Measurements from ENCODE around the gene GRAMD1A. TPM values are rescaled to one million over a fixed set of nuclear protein-coding genes. Genes with fewer than 3 reads are reported as not detected.

The GRAMD1A gene
- total and polyA plus RNA-seq, 9 of the 15 experiments (the other 6 are each of a cell fraction or from before 2014, with no cell fraction given) = 1.4 to 63.8 (median 38.5) TPM

- peak within 1 kb of the TSS; percentile 66 for H2AFZ ChIP-seq (ENCODE audit: low read depth, low read length)
- H3K4me2 ChIP-seq (ENCODE audit: insufficient read depth, low read length) = peak within 1 kb of the TSS; percentile 70
- BruUV-seq (replicated peaks) = no TSS peak
- H3K36me3 ChIP-seq (ENCODE audit: control insufficient read depth, insufficient read depth, low read length) = peaks cover 28% of the 10 kb centered on the region
- ChIA-PET POLR2A (interaction anchor here (2.7 kb wide), 1 partner anchor 14 kb away, joined by 8 read pairs; no protein-coding TSS in a partner anchor), CTCF (ENCODE audit: low intra/inter-chr PET ratio) (interaction anchor here (0.8 kb wide), 1 partner anchor 10 kb away, joined by 3 read pairs; no protein-coding TSS in a partner anchor)
- H3K27me3 ChIP-seq (ENCODE audit: control insufficient read depth in 2 of 2, insufficient read depth in 2 of 2, low read length in 2 of 2) = peaks cover 2 to 17% of the 10 kb centered on the region in 2 experiments; a peak in 1 of 5 replicates
- FAIRE-seq (no peak), ATAC-seq (peak; percentile 90), DNase-seq (ENCODE audit: extremely low read depth in 1 of 4, low spot score in 3 of 4) (peak; percentile 85 to 89 (median 88))
- H3K27ac ChIP-seq (ENCODE audit: extremely low read depth, low read depth, low read length) = no peak within 1 kb of the TSS
- H3K9me3 ChIP-seq (replicated peaks; ENCODE audit: control insufficient read depth, insufficient read depth, low read depth, low read length) = no peaks in the 10 kb centered on the region
- peak within 1 kb of the TSS; percentile 54 for H3K4me3 ChIP-seq
- intact Hi-C loops (cut with micrococcal nuclease) = no loop called here
- H3K9me1 ChIP-seq (ENCODE audit: control insufficient read depth, insufficient read depth, low read length) = no peaks in the 10 kb centered on the region
- H3K4me1 ChIP-seq (replicated peaks in 1 of 2; ENCODE audit: control insufficient read depth in 2 of 2, insufficient read depth in 2 of 2, low read length in 2 of 2) = peaks cover 0 to 25% of the 10 kb centered on the region in 2 experiments; a peak in 4 of 5 replicates
- in situ Hi-C loops (cut with MboI) = no loop called here
- 0% methylated on average over 38 of the region's 118 CpGs for WGBS (ENCODE audit: insufficient coverage, low coverage, missing lambda C conversion rate)
- H3K9ac ChIP-seq (ENCODE audit: insufficient read depth in 1 of 2, low read depth in 2 of 2, low read length in 2 of 2) = peak within 1 kb of the TSS; percentile 12 to 84; a peak in 3 of 4 replicates
- no peaks in the 10 kb centered on the region for H3K79me2 ChIP-seq (ENCODE audit: control insufficient read depth, insufficient read depth, low read length)
- H4K20me1 ChIP-seq (replicated peaks; ENCODE audit: control insufficient read depth, insufficient read depth, low read length) = 0 out of 2 replicates have a peak, but pooled peaks cover 3% of the 10 kb centered on the region
- TF ChIP-seq POLR2A (conservative IDR thresholded peaks at IDR 0.05) (no peak), FOSL1 (tag; conservative IDR thresholded peaks at IDR 0.05) (peak; percentile 94), ZNF140 (CRISPR knock-in tag; IDR thresholded peaks at IDR 0.05) (no peak), HDAC3 (IDR thresholded peaks at IDR 0.05; ENCODE audit: borderline replicate concordance, partially characterized antibody) (no peak), RB1 (IDR thresholded peaks at IDR 0.05; ENCODE audit: low read depth) (peak; percentile 74; the same call in 1 of the 2 replicates), FOXO4 (CRISPR knock-in tag; IDR thresholded peaks at IDR 0.05) (no peak), SMARCA5 (IDR thresholded peaks at IDR 0.05) (no peak), COPS2 (conservative IDR thresholded peaks at IDR 0.05) (no peak), MLLT1 (IDR thresholded peaks at IDR 0.05) (no peak), L3MBTL2 (IDR thresholded peaks at IDR 0.05) (no peak), SMAD4 (CRISPR knock-in tag; conservative IDR thresholded peaks at IDR 0.05) (peak; percentile 65), ZNF347 (CRISPR knock-in tag; IDR thresholded peaks at IDR 0.05; ENCODE audit: low read depth) (no peak), DPF2 (IDR thresholded peaks at IDR 0.05) (no peak), SMC3 (conservative IDR thresholded peaks at IDR 0.05; ENCODE audit: insufficient read depth, low read depth, low read length) (no peak), ZC3H11A (IDR thresholded peaks at IDR 0.05; ENCODE audit: low read depth, low read length) (no peak)
- TF ChIP-seq, protein P1, sequence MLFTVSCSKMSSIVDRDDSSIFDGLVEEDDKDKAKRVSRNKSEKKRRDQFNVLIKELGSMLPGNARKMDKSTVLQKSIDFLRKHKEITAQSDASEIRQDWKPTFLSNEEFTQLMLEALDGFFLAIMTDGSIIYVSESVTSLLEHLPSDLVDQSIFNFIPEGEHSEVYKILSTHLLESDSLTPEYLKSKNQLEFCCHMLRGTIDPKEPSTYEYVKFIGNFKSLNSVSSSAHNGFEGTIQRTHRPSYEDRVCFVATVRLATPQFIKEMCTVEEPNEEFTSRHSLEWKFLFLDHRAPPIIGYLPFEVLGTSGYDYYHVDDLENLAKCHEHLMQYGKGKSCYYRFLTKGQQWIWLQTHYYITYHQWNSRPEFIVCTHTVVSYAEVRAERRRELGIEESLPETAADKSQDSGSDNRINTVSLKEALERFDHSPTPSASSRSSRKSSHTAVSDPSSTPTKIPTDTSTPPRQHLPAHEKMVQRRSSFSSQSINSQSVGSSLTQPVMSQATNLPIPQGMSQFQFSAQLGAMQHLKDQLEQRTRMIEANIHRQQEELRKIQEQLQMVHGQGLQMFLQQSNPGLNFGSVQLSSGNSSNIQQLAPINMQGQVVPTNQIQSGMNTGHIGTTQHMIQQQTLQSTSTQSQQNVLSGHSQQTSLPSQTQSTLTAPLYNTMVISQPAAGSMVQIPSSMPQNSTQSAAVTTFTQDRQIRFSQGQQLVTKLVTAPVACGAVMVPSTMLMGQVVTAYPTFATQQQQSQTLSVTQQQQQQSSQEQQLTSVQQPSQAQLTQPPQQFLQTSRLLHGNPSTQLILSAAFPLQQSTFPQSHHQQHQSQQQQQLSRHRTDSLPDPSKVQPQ (CRISPR knock-in tag; IDR thresholded peaks at IDR 0.05; ENCODE audit: borderline replicate concordance) = no peak
- TF ChIP-seq, protein P2, sequence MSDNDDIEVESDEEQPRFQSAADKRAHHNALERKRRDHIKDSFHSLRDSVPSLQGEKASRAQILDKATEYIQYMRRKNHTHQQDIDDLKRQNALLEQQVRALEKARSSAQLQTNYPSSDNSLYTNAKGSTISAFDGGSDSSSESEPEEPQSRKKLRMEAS (CRISPR knock-in tag; IDR thresholded peaks at IDR 0.05) = no peak
Measured at GRCh38 chr19:35030257-35031071, 30.3 kb downstream of the GRAMD1A start, which contains the start of gene SCN1B. Gene SCN1B, plus strand, starts transcription at chr19:35030470. Its CDS starts 351 bp downstream, at chr19:35030821.
